ENCODE results near the gene BBS5. TPM values are rescaled to one million over a fixed set of nuclear protein-coding genes. Genes with fewer than 3 reads are reported as not detected.

Gene BBS5
- total RNA-seq, 1 experiment from 2014 or later = 0.55 TPM

- Histone ChIP-seq H2AK5ac (ENCODE audit: insufficient read length, low read length) (no peak within 1 kb of the TSS), H3K79me1 (ENCODE audit: insufficient read depth, low read depth, low read length, poor library complexity, severe bottlenecking) (no peaks in the 10 kb centered on the region), H2BK120ac (ENCODE audit: low read depth, low read length, poor library complexity, severe bottlenecking) (no peak within 1 kb of the TSS), H3K27ac (ENCODE audit: insufficient read length, low read depth, low read length) (no peak within 1 kb of the TSS), H2AFZ (ENCODE audit: low read length) (no peak within 1 kb of the TSS), H3K4me1 (ENCODE audit: insufficient read depth, low read length) (no peaks in the 10 kb centered on the region), H3K23ac (ENCODE audit: insufficient read length, low read depth, low read length) (no peak within 1 kb of the TSS), H4K20me1 (ENCODE audit: control insufficient read depth, insufficient read depth, insufficient read length) (no peaks in the 10 kb centered on the region), H4K8ac (replicated peaks; ENCODE audit: insufficient read length, low read depth, low read length) (no peak within 1 kb of the TSS), H4K91ac (ENCODE audit: insufficient read length, low read depth, low read length) (no peak within 1 kb of the TSS), H3K14ac (ENCODE audit: insufficient read depth, low read length) (no peak within 1 kb of the TSS), H3K9ac (ENCODE audit: extremely low read depth, insufficient read length, low read length) (no peak within 1 kb of the TSS), H2BK12ac (ENCODE audit: insufficient read length, low read depth, low read length) (no peak within 1 kb of the TSS), H3K79me2 (ENCODE audit: insufficient read depth, low read length) (no peaks in the 10 kb centered on the region), H2BK5ac (ENCODE audit: insufficient read length, low read length) (no peak within 1 kb of the TSS), H2BK15ac (ENCODE audit: low read depth, low read length) (no peak within 1 kb of the TSS), H4K5ac (ENCODE audit: insufficient read length, low read depth, low read length) (no peak within 1 kb of the TSS), H3K9me3 (ENCODE audit: control insufficient read depth, low read depth, low read length) (no peaks in the 10 kb centered on the region), H3K4ac (ENCODE audit: low read depth, low read length) (no peak within 1 kb of the TSS), H3K27me3 (ENCODE audit: insufficient read depth, low read length) (no peaks in the 10 kb centered on the region), H3K4me2 (ENCODE audit: insufficient read depth, insufficient read length, low read length) (no peak within 1 kb of the TSS), H3K18ac (ENCODE audit: insufficient read length, low read depth, low read length) (no peak within 1 kb of the TSS), H3K23me2 (ENCODE audit: insufficient read length, low read depth, low read length, poor library complexity, severe bottlenecking) (no peaks in the 10 kb centered on the region), H3K56ac (ENCODE audit: insufficient read length, low read depth, low read length) (no peak within 1 kb of the TSS), H2BK20ac (ENCODE audit: low read depth, low read length, poor library complexity, severe bottlenecking) (no peak within 1 kb of the TSS), H3T11ph (ENCODE audit: low read length) (no peak within 1 kb of the TSS)
- Mint-ChIP-seq H3K27me3 (ENCODE audit: low read depth) (no peaks in the 10 kb centered on the region; the same call in 1 of the 2 replicates), H3K27ac (no peak within 1 kb of the TSS), H3K36me3 (ENCODE audit: insufficient read depth in 1 of 3, low read depth in 3 of 3) (peaks cover 0 to 11% (median 1%) of the 10 kb centered on the region in 3 experiments; a peak in 2 of 7 replicates), H3K4me3 (no peak within 1 kb of the TSS), H3K4me1 (peaks cover 10 to 14% of the 10 kb centered on the region in 2 experiments), H3K9me3 (peaks cover 5 to 11% of the 10 kb centered on the region in 2 experiments; a peak in 3 of 5 replicates)
- WGBS (ENCODE audit: extremely low coverage, insufficient read length, low lambda C conversion rate) = no CpG with 5 or more reads among the region's 4 CpGs
- DNase-seq = no peak
- TF ChIP-seq CTCF (conservative IDR thresholded peaks at IDR 0.05) = no peak
These were observed 30.1 kb downstream of the BBS5 start, which contains the start of gene KLHL41 for GRCh38 chr2:169509298-169509885. TSS of gene KLHL41 (plus strand) at chr2:169509702. CDS start at chr2:169509779, 77 bp downstream.
